MM.1S (cell line): Measurements from ENCODE around the gene FARP1.

Experiments used
- DNase-seq: peaks from one replicate; pipeline ENCODE4 v3.0.0-alpha.2; 2015
- H2AFZ ChIP-seq: fragments of 300-600 bp; sonication (generic); 2 replicates; pipeline ENCODE4 v1.6.0; 2016; ENCODE audit warnings: antibody characterized with exemption, low read length
- H3F3A ChIP-seq: fragments of 300-600 bp; sonication (generic); 2 replicates; pipeline ENCODE4 v1.6.1; 2016; ENCODE audit warnings: mild to moderate bottlenecking, antibody characterized with exemption, low read length, moderate library complexity, mixed read lengths; ENCODE audit not compliant: insufficient read depth
- H3K27ac ChIP-seq: fragments of 300-600 bp; sonication (generic); 2 replicates; pipeline ENCODE4 v1.5.1; 2016; ENCODE audit warnings: mild to moderate bottlenecking, low read length
- H3K27me3 ChIP-seq: fragments of 300-600 bp; sonication (generic); replicated peaks from 2 replicates; pipeline ENCODE4 v1.6.0; 2016; ENCODE audit warnings: low read length; ENCODE audit not compliant: insufficient read depth
- H3K36me3 ChIP-seq: fragments of 300-600 bp; sonication (generic); replicated peaks from 2 replicates; pipeline ENCODE4 v1.6.1; 2016; ENCODE audit warnings: mild to moderate bottlenecking, low read length, mixed read lengths; ENCODE audit not compliant: insufficient read depth
- H3K4me1 ChIP-seq: fragments of 300-600 bp; sonication (generic); 2 replicates; pipeline ENCODE4 v1.6.1; 2016; ENCODE audit warnings: low read length, mixed read lengths
- H3K4me2 ChIP-seq: fragments of 300-600 bp; sonication (generic); 2 replicates; pipeline ENCODE4 v1.6.0; 2016; ENCODE audit warnings: low read depth, low read length
- H3K4me3 ChIP-seq: fragments of 300-600 bp; sonication (generic); 2 replicates; pipeline ENCODE4 v1.5.1; 2016; ENCODE audit warnings: low read length, mixed read lengths
- H3K79me2 ChIP-seq: fragments of 300-600 bp; sonication (generic); 2 replicates; pipeline ENCODE4 v1.6.1; 2016; ENCODE audit warnings: mixed run types, low read length, mixed read lengths
- H3K9ac ChIP-seq: fragments of 300-600 bp; sonication (generic); 2 replicates; pipeline ENCODE4 v1.6.1; 2016; ENCODE audit warnings: low read length, mixed read lengths
- H3K9me2 ChIP-seq: fragments of 300-600 bp; sonication (generic); replicated peaks from 2 replicates; pipeline ENCODE4 v1.6.1; 2016; ENCODE audit warnings: mild to moderate bottlenecking, low read length, mixed read lengths; ENCODE audit not compliant: insufficient read depth
- H3K9me3 ChIP-seq: fragments of 300-600 bp; sonication (generic); replicated peaks from 2 replicates; pipeline ENCODE4 v1.6.1; 2016; ENCODE audit warnings: mild to moderate bottlenecking, low read length, mixed read lengths; ENCODE audit not compliant: insufficient read depth
- H4K20me1 ChIP-seq: fragments of 300-600 bp; sonication (generic); 2 replicates; pipeline ENCODE4 v1.6.1; 2016; ENCODE audit warnings: mild to moderate bottlenecking, low read length, moderate library complexity, mixed read lengths; ENCODE audit not compliant: insufficient read depth
- CTCF ChIP-seq: fragments of 300-600 bp; sonication (generic); IDR thresholded peaks from 2 replicates; pipeline ENCODE4 v1.5.1; 2016; ENCODE audit warnings: antibody characterized with exemption, low read length, mixed read lengths
- EZH2 ChIP-seq: fragments of 300-600 bp; sonication (generic); optimal IDR thresholded peaks from 2 replicates; pipeline ENCODE3; 2017; ENCODE audit warnings: low read depth, mild to moderate bottlenecking, antibody characterized with exemption, low read length, mixed read lengths
- EZH2phosphoT487 ChIP-seq: fragments of 300-600 bp; sonication (generic); IDR thresholded peaks from 2 replicates; pipeline ENCODE4 v1.6.1; 2018; ENCODE audit warnings: antibody characterized with exemption, low read length

Gene FARP1

GRCh38 chr13:98390086-98390715, 247.3 kb downstream of the FARP1 start:
- TF ChIP-seq EZH2 (no peak), CTCF (no peak), EZH2phosphoT487 (no peak)
- no peaks in the 10 kb centered on the region for H4K20me1 ChIP-seq
- H3K4me1 ChIP-seq = no peaks in the 10 kb centered on the region
- no peaks in the 10 kb centered on the region for H3K79me2 ChIP-seq
- no peak overlapping the region for H3K9ac ChIP-seq
- H3K27ac ChIP-seq = no peak overlapping the region
- H3K4me2 ChIP-seq = no peak overlapping the region
- no peaks in the 10 kb centered on the region for H3K9me2 ChIP-seq
- no peaks in the 10 kb centered on the region for H3K9me3 ChIP-seq
- H3F3A ChIP-seq = no peaks in the 10 kb centered on the region
- DNase-seq = no peak
- H3K27me3 ChIP-seq = no peaks in the 10 kb centered on the region
- no peak overlapping the region for H2AFZ ChIP-seq
- no peaks in the 10 kb centered on the region for H3K36me3 ChIP-seq
- H3K4me3 ChIP-seq = no peak overlapping the region

DNA sequence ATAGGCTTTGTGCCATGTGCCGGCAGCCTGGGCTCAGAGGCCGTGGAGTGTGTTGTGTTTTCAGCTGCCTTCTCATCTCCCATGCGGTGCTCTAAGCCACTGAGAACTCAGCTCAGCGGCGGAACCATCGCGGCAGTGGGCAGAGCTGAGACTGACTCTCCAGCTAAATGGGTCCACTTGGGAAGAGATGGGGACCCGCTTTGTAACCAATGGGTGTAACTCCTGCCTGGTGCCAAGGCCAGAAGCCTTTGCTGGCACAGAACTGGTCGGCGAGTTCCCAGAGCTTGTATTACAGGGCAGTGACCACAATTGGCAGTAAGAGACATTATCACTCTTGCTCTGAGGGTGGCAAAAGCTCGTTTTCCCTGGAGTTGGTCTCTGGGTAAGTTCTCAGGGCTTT, 251.0 kb downstream of the FARP1 start:
- H3K4me2 ChIP-seq = no peak overlapping the region
- H4K20me1 ChIP-seq = no peaks in the 10 kb centered on the region
- H3K79me2 ChIP-seq = no peaks in the 10 kb centered on the region
- H3K4me3 ChIP-seq = no peak overlapping the region
- H3K9ac ChIP-seq = no peak overlapping the region
- TF ChIP-seq EZH2 (no peak), EZH2phosphoT487 (no peak), CTCF (no peak)
- H3F3A ChIP-seq = no peaks in the 10 kb centered on the region
- no peaks in the 10 kb centered on the region for H3K36me3 ChIP-seq
- H3K9me2 ChIP-seq = no peaks in the 10 kb centered on the region
- no peak overlapping the region for H3K27ac ChIP-seq
- no peak for DNase-seq
- no peaks in the 10 kb centered on the region for H3K27me3 ChIP-seq
- no peaks in the 10 kb centered on the region for H3K9me3 ChIP-seq
- no peak overlapping the region for H2AFZ ChIP-seq
- H3K4me1 ChIP-seq = no peaks in the 10 kb centered on the region

DNA sequence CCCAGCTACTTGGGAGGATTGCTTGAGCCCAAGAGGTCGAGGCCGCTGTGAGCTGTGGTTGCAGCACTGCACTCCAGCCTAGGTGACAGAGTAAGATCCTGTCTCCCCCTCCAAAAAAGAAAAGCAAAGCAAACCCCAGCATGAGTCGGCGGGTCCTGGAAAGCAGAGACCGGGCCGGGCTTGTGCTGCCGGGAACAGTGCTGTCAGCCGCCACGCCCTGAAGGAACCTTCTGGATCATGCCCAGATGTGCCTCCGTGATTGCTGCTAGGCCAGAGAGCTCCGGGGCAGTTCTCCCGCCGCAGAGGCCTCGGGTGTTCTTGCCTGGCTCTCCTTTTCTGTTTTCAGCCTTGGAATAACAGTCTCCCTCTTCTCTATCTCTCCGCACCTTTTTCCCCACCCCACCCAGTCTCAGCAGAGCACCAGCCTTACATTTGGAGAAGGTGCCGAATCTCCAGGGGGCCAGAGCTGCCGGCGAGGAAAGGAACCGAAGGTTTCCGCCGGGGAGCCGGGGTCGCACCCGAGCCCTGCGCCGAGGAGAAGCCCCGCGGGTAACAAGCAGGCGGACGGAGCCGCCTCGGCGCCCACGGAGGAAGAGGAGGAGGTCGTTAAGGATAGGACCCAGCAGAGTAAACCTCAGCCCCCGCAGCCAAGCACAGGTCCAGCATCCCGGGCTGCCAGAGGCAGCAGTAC, 252.1 kb downstream of the FARP1 start:
- Histone ChIP-seq H3K9ac (no peak overlapping the region), H2AFZ (no peak overlapping the region), H3K4me3 (no peak overlapping the region), H3K9me3 (no peaks in the 10 kb centered on the region), H3K27ac (no peak overlapping the region), H3K4me2 (no peak overlapping the region), H3F3A (no peaks in the 10 kb centered on the region), H4K20me1 (no peaks in the 10 kb centered on the region), H3K9me2 (no peaks in the 10 kb centered on the region), H3K36me3 (no peaks in the 10 kb centered on the region), H3K27me3 (no peaks in the 10 kb centered on the region), H3K79me2 (no peaks in the 10 kb centered on the region), H3K4me1 (no peaks in the 10 kb centered on the region)
- TF ChIP-seq EZH2phosphoT487 = no peak
- TF ChIP-seq EZH2 = no peak
- no peak for TF ChIP-seq CTCF
- no peak for DNase-seq
